A673 (cell line): ENCODE measurements around the gene ATG4C. TPM values are rescaled to one million over a fixed set of nuclear protein-coding genes. Genes with fewer than 3 reads are reported as not detected.
"Not testable (repeated sequence)": the region's sequence is repeated elsewhere in the genome, so short reads cannot be mapped to it uniquely, and the experiment has no call there.

Experiments used
- Bru-seq: library from RNA; stranded (reverse); fragments of 400-500 nt; gene quantifications from one replicate; lab custom pipeline; 2021; lab: Mats Ljungman, UMichigan
- BruChase-seq, 2 experiments: library from RNA; stranded (reverse); fragments of 400-500 nt; gene quantifications; one replicate each; lab custom pipeline; 2021; lab: Mats Ljungman, UMichigan
- BruUV-seq: library from RNA; stranded (reverse); fragments of 400-500 nt; replicated peaks from 2 replicates; lab custom pipeline; 2021; lab: Mats Ljungman, UMichigan
- CTCF ChIA-PET: fragments of 300-600 bp; sonication (Branson Sonifier 250); formaldehyde crosslinking; loops from one replicate; lab custom pipeline; 2022; ENCODE audit warnings: antibody characterized with exemption; lab: Charles Lee
- POLR2A ChIA-PET: fragments of 300-600 bp; sonication (Branson Sonifier 250); formaldehyde crosslinking; loops from one replicate; lab custom pipeline; 2022; ENCODE audit warnings: antibody characterized with exemption; ENCODE audit not compliant: low non-redundant PET; lab: Charles Lee
- DNase-seq: peaks from one replicate; pipeline ENCODE4 v3.0.0-alpha.2; 2015; ENCODE audit warnings: low spot score
- H3K27ac ChIP-seq: fragments of 200-600 bp; sonication (generic); 2 replicates; pipeline ENCODE4 v1.5.1; 2016; ENCODE audit warnings: mixed run types, low read depth, mild to moderate bottlenecking, mixed read lengths, antibody characterized with exemption, low read length; ENCODE audit not compliant: poor library complexity, severe bottlenecking
- H3K27me3 ChIP-seq: fragments of 200-600 bp; sonication (generic); replicated peaks from 2 replicates; pipeline ENCODE4 v1.6.1; 2017; ENCODE audit warnings: mixed run types, low read depth, mild to moderate bottlenecking, mixed read lengths, antibody characterized with exemption, low read length; ENCODE audit not compliant: insufficient read depth, poor library complexity
- H3K36me3 ChIP-seq: fragments of 200-600 bp; sonication (generic); 2 replicates; pipeline ENCODE4 v1.6.1; 2016; ENCODE audit warnings: mixed run types, mild to moderate bottlenecking, mixed read lengths, antibody characterized with exemption, low read length; ENCODE audit not compliant: insufficient read depth, poor library complexity, severe bottlenecking
- H3K4me1 ChIP-seq: fragments of 200-600 bp; sonication (generic); 2 replicates; pipeline ENCODE4 v1.6.1; 2017; ENCODE audit warnings: mixed run types, mild to moderate bottlenecking, mixed read lengths, antibody characterized with exemption, low read length; ENCODE audit not compliant: insufficient read depth, poor library complexity, severe bottlenecking
- H3K4me3 ChIP-seq: fragments of 200-600 bp; sonication (generic); 2 replicates; pipeline ENCODE4 v1.5.1; 2016; ENCODE audit warnings: low read depth, mixed run types, mild to moderate bottlenecking, mixed read lengths, low read length; ENCODE audit not compliant: poor library complexity, severe bottlenecking
- H3K9me3 ChIP-seq: fragments of 200-600 bp; sonication (generic); 2 replicates; pipeline ENCODE4 v1.6.1; 2016; ENCODE audit warnings: mixed run types, low read depth, mild to moderate bottlenecking, mixed read lengths, antibody characterized with exemption, low read length; ENCODE audit not compliant: poor library complexity, severe bottlenecking
- EZH2 ChIP-seq: fragments of 200-600 bp; sonication (generic); IDR thresholded peaks from 2 replicates; pipeline ENCODE4 v1.6.1; 2017; ENCODE audit warnings: borderline replicate concordance, low read depth, mild to moderate bottlenecking, mixed read lengths, antibody characterized with exemption, low read length; ENCODE audit not compliant: poor library complexity, severe bottlenecking
- intact Hi-C: fragments of 100-400 bp; cut with micrococcal nuclease; formaldehyde crosslinking; loops from one replicate; pipeline ENCODE4 v1.10.0; 2022; ENCODE audit not compliant: unreplicated experiment
- long read RNA-seq: library from polyadenylated mRNA; stranded (forward); transcript quantifications from one replicate; pipeline ENCODE4 v2.0.0, GENCODE V29; 2022
- total RNA-seq: library from RNA; stranded (reverse); gene quantifications from 2 replicates; pipeline ENCODE4 v1.2.3, GENCODE V29; 2021
- TF ChIP-seq, protein P1 (sequence below): fragments of 300-800, 200-600 bp; sonication (generic); conservative IDR thresholded peaks from 2 replicates; pipeline ENCODE4 v1.5.1; 2017; ENCODE audit warnings: low read depth, mild to moderate bottlenecking, antibody characterized with exemption, low read length, moderate library complexity, mixed read lengths

Gene ATG4C, protein sequence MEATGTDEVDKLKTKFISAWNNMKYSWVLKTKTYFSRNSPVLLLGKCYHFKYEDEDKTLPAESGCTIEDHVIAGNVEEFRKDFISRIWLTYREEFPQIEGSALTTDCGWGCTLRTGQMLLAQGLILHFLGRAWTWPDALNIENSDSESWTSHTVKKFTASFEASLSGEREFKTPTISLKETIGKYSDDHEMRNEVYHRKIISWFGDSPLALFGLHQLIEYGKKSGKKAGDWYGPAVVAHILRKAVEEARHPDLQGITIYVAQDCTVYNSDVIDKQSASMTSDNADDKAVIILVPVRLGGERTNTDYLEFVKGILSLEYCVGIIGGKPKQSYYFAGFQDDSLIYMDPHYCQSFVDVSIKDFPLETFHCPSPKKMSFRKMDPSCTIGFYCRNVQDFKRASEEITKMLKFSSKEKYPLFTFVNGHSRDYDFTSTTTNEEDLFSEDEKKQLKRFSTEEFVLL
- total RNA-seq (14.4 and 15.1 TPM in 2 replicates), Bru-seq, nascent RNA (percentile 72 among the genes with signal in this experiment), BruChase-seq, experiment 1, labeled RNA remaining after a 2-hour chase (percentile 67 among the genes with signal in this experiment), BruChase-seq, experiment 2, labeled RNA remaining after a 6-hour chase (percentile 59 among the genes with signal in this experiment)
- long read RNA-seq, transcript ATG4C-201 (11 exons, 2,938 nt): minor isoform, 20 of 55 reads
- long read RNA-seq, transcript ATG4C-203 (11 exons, 2,890 nt): major isoform, 21 of 55 reads
- long read RNA-seq, partial matches to known transcripts: 2 of 55 reads
- long read RNA-seq, other reads (novel, unspliced or antisense): 12 of 55 reads

DNA sequence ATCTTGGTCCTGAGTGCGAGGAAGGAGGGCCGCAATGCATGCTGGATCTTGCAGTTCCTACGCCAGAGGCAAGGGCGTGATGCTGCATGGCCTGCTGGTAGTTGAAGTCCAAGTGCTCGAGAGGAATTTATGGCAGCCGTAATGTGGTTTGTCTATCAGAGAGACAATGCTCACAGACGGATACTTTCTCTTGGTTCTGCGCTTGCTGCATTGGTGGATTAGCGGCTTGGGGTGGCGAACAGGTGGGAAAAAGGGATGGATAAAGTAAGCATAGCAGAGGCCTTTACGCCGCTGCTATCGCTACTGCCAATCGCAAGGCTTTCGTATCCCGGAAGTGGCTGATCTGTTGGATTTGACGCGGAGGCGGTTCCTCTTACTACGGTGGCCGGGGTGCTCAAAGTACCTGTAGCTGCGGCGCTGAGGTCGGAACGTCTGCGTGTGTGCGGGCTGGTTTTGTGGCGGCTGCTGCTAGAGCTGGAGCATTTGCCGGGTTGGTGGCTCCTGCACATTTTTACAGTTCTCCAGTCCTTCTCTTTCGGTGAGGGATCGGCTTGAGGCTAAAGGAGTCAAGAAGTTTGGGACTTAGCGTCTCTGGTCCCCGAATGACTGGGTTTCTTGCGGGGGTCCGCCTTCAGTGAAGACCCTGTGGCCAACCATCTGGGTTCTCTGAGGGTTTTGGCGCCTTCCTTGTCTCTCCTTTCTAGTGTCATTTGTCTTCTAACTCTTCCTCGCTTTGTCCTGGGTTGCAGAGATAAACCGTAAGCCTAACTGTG, at the start of gene ATG4C:
Gene ATG4C, plus strand, starts transcription at position 397 of the 773 bp plus-strand sequence. CDS start 19,655 bp downstream, outside the sequence.
- peak; percentile 97 for DNase-seq
- intact Hi-C loops: no loop called here
- Histone ChIP-seq H3K4me3 (peak within 1 kb of the TSS; percentile 70), H3K9me3 (no peaks in the 10 kb centered on the region), H3K4me1 (peaks cover 11% of the 10 kb centered on the region), H3K36me3 (no peaks in the 10 kb centered on the region), H3K27me3 (no peaks in the 10 kb centered on the region), H3K27ac (peak within 1 kb of the TSS; percentile 86)
- CTCF ChIA-PET: no interaction called here
- BruUV-seq: TSS peak; percentile 76
- TF ChIP-seq, protein P1, sequence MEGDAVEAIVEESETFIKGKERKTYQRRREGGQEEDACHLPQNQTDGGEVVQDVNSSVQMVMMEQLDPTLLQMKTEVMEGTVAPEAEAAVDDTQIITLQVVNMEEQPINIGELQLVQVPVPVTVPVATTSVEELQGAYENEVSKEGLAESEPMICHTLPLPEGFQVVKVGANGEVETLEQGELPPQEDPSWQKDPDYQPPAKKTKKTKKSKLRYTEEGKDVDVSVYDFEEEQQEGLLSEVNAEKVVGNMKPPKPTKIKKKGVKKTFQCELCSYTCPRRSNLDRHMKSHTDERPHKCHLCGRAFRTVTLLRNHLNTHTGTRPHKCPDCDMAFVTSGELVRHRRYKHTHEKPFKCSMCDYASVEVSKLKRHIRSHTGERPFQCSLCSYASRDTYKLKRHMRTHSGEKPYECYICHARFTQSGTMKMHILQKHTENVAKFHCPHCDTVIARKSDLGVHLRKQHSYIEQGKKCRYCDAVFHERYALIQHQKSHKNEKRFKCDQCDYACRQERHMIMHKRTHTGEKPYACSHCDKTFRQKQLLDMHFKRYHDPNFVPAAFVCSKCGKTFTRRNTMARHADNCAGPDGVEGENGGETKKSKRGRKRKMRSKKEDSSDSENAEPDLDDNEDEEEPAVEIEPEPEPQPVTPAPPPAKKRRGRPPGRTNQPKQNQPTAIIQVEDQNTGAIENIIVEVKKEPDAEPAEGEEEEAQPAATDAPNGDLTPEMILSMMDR: no peak
- no peak for TF ChIP-seq EZH2
- POLR2A ChIA-PET: interaction anchor here (0.5 to 0.6 kb wide), 2 partner anchors 11 to 788 kb away, joined by 6 to 15 read pairs; no protein-coding TSS in a partner anchor

DNA sequence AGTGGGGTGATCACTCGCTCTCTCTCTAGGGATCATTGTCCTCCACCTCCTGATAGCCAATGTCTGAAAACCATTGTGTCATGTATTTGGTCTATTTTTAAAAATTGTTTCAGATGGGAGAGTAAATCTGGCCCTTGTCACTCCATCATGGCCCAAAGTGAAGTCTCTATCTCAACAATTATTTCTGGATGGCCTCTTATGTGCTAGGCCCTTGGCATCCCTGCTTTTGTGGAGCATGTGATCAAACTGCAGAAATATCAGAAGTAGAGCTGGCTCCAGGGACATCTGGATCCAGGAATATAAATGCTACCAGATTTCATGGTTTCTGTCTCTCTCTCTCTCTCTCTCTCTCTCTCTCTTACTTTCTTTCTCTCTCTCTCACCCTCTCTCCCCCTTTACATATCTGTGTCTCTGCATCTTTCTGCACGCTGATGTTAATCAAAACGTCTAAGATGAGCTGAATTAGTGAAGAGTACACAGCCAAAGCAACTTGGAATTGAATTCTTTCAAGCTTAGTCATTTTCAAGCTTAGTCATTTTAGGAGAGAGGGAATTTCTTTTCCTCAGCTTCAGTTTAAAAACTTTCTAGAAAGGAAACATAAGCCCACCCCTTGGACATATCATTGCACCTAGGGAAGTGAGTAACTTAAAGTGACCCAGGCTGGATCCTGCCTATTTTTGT, 48.3 kb upstream of the ATG4C start:
- no TSS peak for BruUV-seq
- TF ChIP-seq, protein P1: no peak
- no peak for TF ChIP-seq EZH2

DNA sequence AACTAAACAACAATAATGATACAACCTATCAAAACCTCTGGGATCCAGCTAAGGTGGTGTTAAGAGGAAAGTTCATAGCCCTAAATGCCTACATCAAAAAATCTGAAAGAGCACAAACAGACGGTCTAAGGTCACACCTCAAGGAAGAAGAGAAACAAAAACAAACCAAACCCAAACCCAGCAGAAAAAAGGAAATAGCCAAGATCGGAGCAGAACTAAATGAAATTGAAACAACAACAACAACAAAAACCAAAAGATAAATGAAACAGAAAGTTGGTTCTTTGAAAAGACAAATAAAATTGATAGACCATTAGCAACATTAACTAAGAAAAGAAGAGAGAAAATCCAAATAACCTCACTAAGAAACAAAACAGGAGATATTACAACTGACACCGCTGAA, 43.2 kb upstream of the ATG4C start:
- CTCF ChIA-PET: not testable (repeated sequence)

More for the DNA sequence above, 48.3 kb upstream of the ATG4C start:
- POLR2A ChIA-PET: no interaction called here
- Histone ChIP-seq H3K4me1 (peaks cover 6% of the 10 kb centered on the region), H3K27me3 (no peaks in the 10 kb centered on the region), H3K9me3 (no peaks in the 10 kb centered on the region), H3K4me3 (no peak overlapping the region), H3K27ac (no peak overlapping the region), H3K36me3 (no peaks in the 10 kb centered on the region)
- peak; percentile 38 for DNase-seq
- intact Hi-C loops: no loop called here
- CTCF ChIA-PET: no interaction called here

More for the DNA sequence above, 43.2 kb upstream of the ATG4C start:
- H3K27me3 ChIP-seq, H3K4me1 ChIP-seq, H3K27ac ChIP-seq, DNase-seq, H3K4me3 ChIP-seq, POLR2A ChIA-PET, H3K36me3 ChIP-seq, BruUV-seq, H3K9me3 ChIP-seq: not testable (repeated sequence)
- intact Hi-C loops: loop anchor here (5.0 kb wide), 1 partner anchor 563 kb away; no protein-coding TSS in a partner anchor
